HepG2 (cell line): ENCODE results near the gene P4HB. TPM values are rescaled to one million over a fixed set of nuclear protein-coding genes. Genes with fewer than 3 reads are reported as not detected.

Experiments
- CBX5 ChIP-seq: sonication (generic); formaldehyde crosslinking; IDR thresholded peaks from 2 replicates; pipeline ENCODE4 v1.4.0; 2020; ENCODE audit warnings: missing genetic modification reagents, borderline replicate concordance
- DR1 ChIP-seq: sonication (generic); formaldehyde crosslinking; IDR thresholded peaks from 2 replicates; pipeline ENCODE4 v1.8.0; 2021; ENCODE audit warnings: mild to moderate bottlenecking, missing genetic modification reagents, inconsistent platforms
- HIVEP1 ChIP-seq: sonication (generic); formaldehyde crosslinking; IDR thresholded peaks from 2 replicates; pipeline ENCODE4 v1.4.0; 2020; ENCODE audit warnings: mild to moderate bottlenecking, missing genetic modification reagents
- HMG20B ChIP-seq: conservative IDR thresholded peaks from 2 replicates; pipeline ENCODE4 v1.6.1; 2016; ENCODE audit warnings: missing genetic modification reagents, missing compliant biosample characterization
- KIAA2018 ChIP-seq: sonication (generic); formaldehyde crosslinking; IDR thresholded peaks from 2 replicates; pipeline ENCODE4 v1.5.0; 2020; ENCODE audit warnings: mild to moderate bottlenecking, missing genetic modification reagents, borderline replicate concordance
- NBN ChIP-seq: fragments of 450-650 bp; conservative IDR thresholded peaks from 2 replicates; pipeline ENCODE4 v1.6.1; 2017
- NCOR1 ChIP-seq: fragments of 200-600 bp; sonication (generic); IDR thresholded peaks from 2 replicates; pipeline ENCODE4 v1.7.0; 2017; ENCODE audit warnings: antibody characterized with exemption, low read length, borderline replicate concordance
- NFATC3 ChIP-seq: sonication (generic); formaldehyde crosslinking; IDR thresholded peaks from 2 replicates; pipeline ENCODE4 v1.5.1; 2020; ENCODE audit warnings: mild to moderate bottlenecking, missing genetic modification reagents
- NKX3-1 ChIP-seq: sonication (generic); formaldehyde crosslinking; IDR thresholded peaks from 2 replicates; pipeline ENCODE4 v1.5.0; 2020; ENCODE audit warnings: missing genetic modification reagents
- PAF1 ChIP-seq: IDR thresholded peaks from 2 replicates; pipeline ENCODE4 v1.6.1; 2016; ENCODE audit warnings: missing genetic modification reagents, missing compliant biosample characterization
- THRA ChIP-seq: sonication (generic); formaldehyde crosslinking; IDR thresholded peaks from 2 replicates; pipeline ENCODE4 v1.4.0; 2020; ENCODE audit warnings: missing genetic modification reagents, borderline replicate concordance
- ZBED4 ChIP-seq: sonication (generic); formaldehyde crosslinking; IDR thresholded peaks from 2 replicates; pipeline ENCODE4 v1.4.0; 2020; ENCODE audit warnings: missing genetic modification reagents, borderline replicate concordance
- ZNF530 ChIP-seq: sonication (generic); formaldehyde crosslinking; IDR thresholded peaks from 2 replicates; pipeline ENCODE4 v1.5.0; 2020; ENCODE audit warnings: low read depth, mild to moderate bottlenecking, missing genetic modification reagents
- ZNF784 ChIP-seq: sonication (generic); formaldehyde crosslinking; IDR thresholded peaks from 2 replicates; pipeline ENCODE4 v1.5.1; 2020; ENCODE audit warnings: missing genetic modification reagents, mild to moderate bottlenecking, borderline replicate concordance
- polyA plus RNA-seq, 8 experiments: library from polyadenylated mRNA; depleted of rRNA in 3 of 8; stranded (reverse) in 7 of 8; unstranded in 1 of 8; fragments of >200 nt; fragmentation: Illumina TruSeq in 4 of 8; extraction: Trizol in 4 of 8; gene quantifications; 2 replicates each; pipeline versions ENCODE4 v1.2.1 to v1.2.3, GENCODE V29; 2011 to 2016; ENCODE audit warnings: low read depth in 4 of 8, missing spikeins in 1 of 8, mixed read lengths in 1 of 8; ENCODE audit not compliant: insufficient read depth in 1 of 8
- total RNA-seq, 5 experiments: library from RNA; depleted of rRNA; stranded (reverse); fragments of >200 nt; fragmentation: Illumina TruSeq; extraction: Trizol; gene quantifications; 2 replicates each; pipeline ENCODE4 v1.2.3, GENCODE V29; 2016; ENCODE audit warnings: low read depth in 1 of 5

Gene P4HB
- total and polyA plus RNA-seq, 2 of the 13 experiments (the other 11 are each of a cell fraction or from before 2014, with no cell fraction given) = 185 to 782 TPM

- TF ChIP-seq NFATC3 = no peak
- TF ChIP-seq PAF1 = no peak
- TF ChIP-seq HIVEP1 (CRISPR knock-in tag) = peak; percentile 82
- TF ChIP-seq ZBED4 (CRISPR knock-in tag) = 0 out of 2 replicates have a peak, but pooled peaks have one; percentile 58
- TF ChIP-seq NKX3-1 (CRISPR knock-in tag) = peak; percentile 90
- TF ChIP-seq NCOR1 = peak; percentile 61
- TF ChIP-seq DR1 (CRISPR knock-in tag) = peak; percentile 34; the same call in 1 of the 2 replicates
- TF ChIP-seq HMG20B (CRISPR knock-in tag) = 0 out of 2 replicates have a peak, but pooled peaks have one; percentile 10
- TF ChIP-seq CBX5 (CRISPR knock-in tag) = peak; percentile 12; the same call in 1 of the 2 replicates
- no peak for TF ChIP-seq NBN
- no peak for TF ChIP-seq KIAA2018 (CRISPR knock-in tag)
- peak; percentile 84; the same call in 1 of the 2 replicates for TF ChIP-seq ZNF784 (CRISPR knock-in tag)
- TF ChIP-seq ZNF530 = no peak
- TF ChIP-seq THRA (CRISPR knock-in tag) = peak; percentile 43
Observed at GRCh38 chr17:81833160-81833920, 27.0 kb downstream of the P4HB start, which contains the start of gene MCRIP1 (continued).
